ENCODE results near the gene NRXN2.

The NRXN2 gene

GRCh38 chr11:64713016-64713707, 9.8 kb downstream of the NRXN2 start:
- Histone ChIP-seq H3K27ac (ENCODE audit: extremely low read depth, low read depth, low read length) (no peak overlapping the region), H3K4me1 (ENCODE audit: control insufficient read depth, insufficient read depth, low read length) (no peaks in the 10 kb centered on the region), H3K4me3 (ENCODE audit: low read depth, low read length) (no peak overlapping the region), H3K9me3 (ENCODE audit: control insufficient read depth, insufficient read depth, low read depth, low read length) (no peaks in the 10 kb centered on the region), H3K36me3 (ENCODE audit: control insufficient read depth in 2 of 2, insufficient read depth in 1 of 2, low read length in 2 of 2) (no peaks in the 10 kb centered on the region)
- peak; percentile 42; the same call in 1 of the 2 replicates for TF ChIP-seq PBX3 (CRISPR knock-in tag; IDR thresholded peaks at IDR 0.05)
- no peak for TF ChIP-seq ZNF280C (tag by site-specific recombination; IDR thresholded peaks at IDR 0.05)
- TF ChIP-seq ZBTB48 (tag by site-specific recombination; IDR thresholded peaks at IDR 0.05) = no peak
- TF ChIP-seq OVOL3 (tag by site-specific recombination; IDR thresholded peaks at IDR 0.05) = no peak
- no peak for TF ChIP-seq ZBTB21 (tag by site-specific recombination; IDR thresholded peaks at IDR 0.05)
- peak; percentile 34 for TF ChIP-seq ZBTB26 (tag by site-specific recombination; optimal IDR thresholded peaks at IDR 0.05)
- no peak for TF ChIP-seq ZXDB (tag by site-specific recombination; IDR thresholded peaks at IDR 0.05)
- TF ChIP-seq ZSCAN5A (tag by site-specific recombination; IDR thresholded peaks at IDR 0.05) = no peak
- no peak for TF ChIP-seq ZNF174 (tag by site-specific recombination; IDR thresholded peaks at IDR 0.05)
- TF ChIP-seq ZNF423 (tag by site-specific recombination; IDR thresholded peaks at IDR 0.05) = no peak
- no peak for TF ChIP-seq ZNF610 (tag by site-specific recombination; IDR thresholded peaks at IDR 0.05; ENCODE audit: borderline replicate concordance)
- no peak for TF ChIP-seq ZNF558 (tag by site-specific recombination; IDR thresholded peaks at IDR 0.05)
- POLR2A ChIA-PET = no interaction called here
- CTCF ChIA-PET = no interaction called here

- Histone ChIP-seq H3K4me3 (ENCODE audit: low read depth, low read length) (no peak overlapping the region), H3K9me3 (ENCODE audit: control insufficient read depth, insufficient read depth, low read depth, low read length) (no peaks in the 10 kb centered on the region), H3K27ac (ENCODE audit: extremely low read depth, low read depth, low read length) (no peak overlapping the region), H3K36me3 (ENCODE audit: control insufficient read depth in 2 of 2, insufficient read depth in 1 of 2, low read length in 2 of 2) (no peaks in the 10 kb centered on the region), H3K4me1 (ENCODE audit: control insufficient read depth, insufficient read depth, low read length) (no peaks in the 10 kb centered on the region)
- TF ChIP-seq ZNF747 (tag by site-specific recombination; IDR thresholded peaks at IDR 0.05) (no peak), ZFHX2 (tag by site-specific recombination; conservative IDR thresholded peaks at IDR 0.05) (peak; percentile 93), ZNF830 (tag by site-specific recombination; IDR thresholded peaks at IDR 0.05; ENCODE audit: low read depth) (no peak), KLF8 (tag by site-specific recombination; IDR thresholded peaks at IDR 0.05) (peak; percentile 30; the same call in 1 of the 2 replicates), ZNF548 (tag by site-specific recombination; IDR thresholded peaks at IDR 0.05) (no peak), KLF1 (tag by site-specific recombination; IDR thresholded peaks at IDR 0.05) (peak; percentile 80), SP3 (tag by site-specific recombination; IDR thresholded peaks at IDR 0.05) (0 out of 2 replicates have a peak, but pooled peaks have one; percentile 35), ZBTB26 (tag by site-specific recombination; optimal IDR thresholded peaks at IDR 0.05) (peak; percentile 35), TSHZ1 (tag by site-specific recombination; IDR thresholded peaks at IDR 0.05; ENCODE audit: borderline replicate concordance) (no peak), SP2 (tag by site-specific recombination; IDR thresholded peaks at IDR 0.05) (peak; percentile 39; the same call in 1 of the 2 replicates), ZNF707 (tag by site-specific recombination; IDR thresholded peaks at IDR 0.05) (no peak), KLF9 (tag by site-specific recombination; IDR thresholded peaks at IDR 0.05; ENCODE audit: low read depth) (peak; percentile 83)
- CTCF ChIA-PET = no interaction called here
- POLR2A ChIA-PET = no interaction called here
These were observed 10.5 kb downstream of the NRXN2 start for GRCh38 chr11:64712430-64713015.
